ENCODE results near the gene NDUFAF5. TPM values are rescaled to one million over a fixed set of nuclear protein-coding genes. Genes with fewer than 3 reads are reported as not detected.

NDUFAF5 gene
- total and polyA plus RNA-seq, 2 experiments from 2014 or later = 16.6 to 21.3 TPM

- TF ChIP-seq, protein P1, sequence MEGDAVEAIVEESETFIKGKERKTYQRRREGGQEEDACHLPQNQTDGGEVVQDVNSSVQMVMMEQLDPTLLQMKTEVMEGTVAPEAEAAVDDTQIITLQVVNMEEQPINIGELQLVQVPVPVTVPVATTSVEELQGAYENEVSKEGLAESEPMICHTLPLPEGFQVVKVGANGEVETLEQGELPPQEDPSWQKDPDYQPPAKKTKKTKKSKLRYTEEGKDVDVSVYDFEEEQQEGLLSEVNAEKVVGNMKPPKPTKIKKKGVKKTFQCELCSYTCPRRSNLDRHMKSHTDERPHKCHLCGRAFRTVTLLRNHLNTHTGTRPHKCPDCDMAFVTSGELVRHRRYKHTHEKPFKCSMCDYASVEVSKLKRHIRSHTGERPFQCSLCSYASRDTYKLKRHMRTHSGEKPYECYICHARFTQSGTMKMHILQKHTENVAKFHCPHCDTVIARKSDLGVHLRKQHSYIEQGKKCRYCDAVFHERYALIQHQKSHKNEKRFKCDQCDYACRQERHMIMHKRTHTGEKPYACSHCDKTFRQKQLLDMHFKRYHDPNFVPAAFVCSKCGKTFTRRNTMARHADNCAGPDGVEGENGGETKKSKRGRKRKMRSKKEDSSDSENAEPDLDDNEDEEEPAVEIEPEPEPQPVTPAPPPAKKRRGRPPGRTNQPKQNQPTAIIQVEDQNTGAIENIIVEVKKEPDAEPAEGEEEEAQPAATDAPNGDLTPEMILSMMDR (IDR thresholded peaks at IDR 0.05; ENCODE audit: poor library complexity) = no peak
- TF ChIP-seq EZH2phosphoT487 (IDR thresholded peaks at IDR 0.05; ENCODE audit: low read depth, severe bottlenecking, unreplicated experiment) = no peak
- no peak for TF ChIP-seq EZH2 (IDR thresholded peaks at IDR 0.05; ENCODE audit: borderline replicate concordance)
- Histone ChIP-seq H3K4me3 (no peak overlapping the region), H3K27ac (no peak overlapping the region), H3K79me2 (no peaks in the 10 kb centered on the region), H2AFZ (no peak overlapping the region), H3K4me2 (no peak overlapping the region), H3K36me3 (replicated peaks; ENCODE audit: insufficient read depth, low read depth) (no peaks in the 10 kb centered on the region), H3K9me3 (ENCODE audit: low read depth) (no peaks in the 10 kb centered on the region), H4K20me1 (ENCODE audit: insufficient read depth, poor library complexity, severe bottlenecking) (no peaks in the 10 kb centered on the region), H3K27me3 (no peaks in the 10 kb centered on the region), H3K9me2 (replicated peaks; ENCODE audit: insufficient read depth) (no peaks in the 10 kb centered on the region), H3K4me1 (ENCODE audit: insufficient read depth) (peaks cover 8% of the 10 kb centered on the region)
- 61% methylated on average over 4 of the region's 4 CpGs for WGBS (ENCODE audit: low lambda C conversion rate, missing lambda C conversion rate)
- no peak for DNase-seq (ENCODE audit: low spot score)
Measured at GRCh38 chr20:13844296-13844695, 59.5 kb downstream of the NDUFAF5 start.

DNA sequence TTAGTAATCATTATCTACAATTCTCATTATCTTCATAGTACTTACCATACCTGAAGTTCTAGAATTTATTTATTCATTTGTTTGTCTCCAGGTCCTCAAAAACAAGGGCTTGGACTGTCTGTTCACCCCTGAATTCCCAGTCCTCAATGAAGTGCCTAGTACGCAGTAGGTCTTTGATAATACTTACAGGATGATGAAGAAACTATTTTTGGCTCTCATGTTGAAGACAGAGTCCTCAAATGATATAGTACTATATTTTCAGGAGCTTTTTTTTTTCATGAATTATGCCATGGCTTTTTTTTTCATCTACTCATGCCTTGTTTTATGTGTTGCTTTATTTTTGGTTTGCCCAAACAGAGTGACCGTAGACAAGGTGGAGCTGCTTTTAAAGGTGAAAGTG lies 66.5 kb downstream of the NDUFAF5 start:
- Histone ChIP-seq H3K9me2 (replicated peaks; ENCODE audit: insufficient read depth) (no peaks in the 10 kb centered on the region), H3K27me3 (no peaks in the 10 kb centered on the region), H3K4me2 (no peak overlapping the region), H3K4me3 (no peak overlapping the region), H3K27ac (no peak overlapping the region), H3K4me1 (ENCODE audit: insufficient read depth) (no peaks in the 10 kb centered on the region), H4K20me1 (ENCODE audit: insufficient read depth, poor library complexity, severe bottlenecking) (no peaks in the 10 kb centered on the region), H3K36me3 (replicated peaks; ENCODE audit: insufficient read depth, low read depth) (no peaks in the 10 kb centered on the region), H2AFZ (no peak overlapping the region), H3K79me2 (no peaks in the 10 kb centered on the region), H3K9me3 (ENCODE audit: low read depth) (no peaks in the 10 kb centered on the region)
- no peak for DNase-seq (ENCODE audit: low spot score)
- TF ChIP-seq EZH2phosphoT487 (IDR thresholded peaks at IDR 0.05; ENCODE audit: low read depth, severe bottlenecking, unreplicated experiment) (no peak), EZH2 (IDR thresholded peaks at IDR 0.05; ENCODE audit: borderline replicate concordance) (no peak)
- TF ChIP-seq, protein P1 (IDR thresholded peaks at IDR 0.05; ENCODE audit: poor library complexity) = no peak
- WGBS (ENCODE audit: low lambda C conversion rate, missing lambda C conversion rate) = 70% methylated on average over 2 of the region's 2 CpGs

DNA sequence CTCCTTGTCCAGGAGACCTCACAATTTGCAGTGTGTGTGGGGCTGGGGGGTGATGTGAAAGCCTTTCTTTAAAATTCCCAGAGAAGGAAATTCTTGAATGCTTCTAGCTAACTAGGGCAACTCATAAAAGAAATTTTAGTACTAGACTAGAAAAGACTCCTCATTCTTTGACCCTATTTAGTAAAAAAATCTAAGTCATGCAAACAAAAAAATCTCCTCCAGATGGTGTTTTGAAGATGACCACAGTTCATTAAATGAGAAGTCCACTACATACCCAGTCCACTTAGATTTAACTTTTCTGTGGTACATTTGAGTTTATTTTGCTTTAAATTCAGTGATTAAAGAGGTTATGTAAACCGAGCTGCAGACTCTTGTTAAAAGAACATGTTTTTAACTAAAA lies 67.5 kb downstream of the NDUFAF5 start:
- WGBS (ENCODE audit: low lambda C conversion rate, missing lambda C conversion rate) = 57% methylated on average over 1 of the region's 1 CpG
- H2AFZ ChIP-seq = no peak overlapping the region

More for the DNA sequence above, 67.5 kb downstream of the NDUFAF5 start:
- no peak overlapping the region for H3K27ac ChIP-seq
- H3K27me3 ChIP-seq = no peaks in the 10 kb centered on the region
- H3K4me1 ChIP-seq (ENCODE audit: insufficient read depth) = no peaks in the 10 kb centered on the region
- DNase-seq (ENCODE audit: low spot score) = no peak
- H3K9me2 ChIP-seq (replicated peaks; ENCODE audit: insufficient read depth) = no peaks in the 10 kb centered on the region
- H4K20me1 ChIP-seq (ENCODE audit: insufficient read depth, poor library complexity, severe bottlenecking) = no peaks in the 10 kb centered on the region
- H3K79me2 ChIP-seq = no peaks in the 10 kb centered on the region
- TF ChIP-seq EZH2phosphoT487 (IDR thresholded peaks at IDR 0.05; ENCODE audit: low read depth, severe bottlenecking, unreplicated experiment) (no peak), EZH2 (IDR thresholded peaks at IDR 0.05; ENCODE audit: borderline replicate concordance) (no peak)
- TF ChIP-seq, protein P1 (IDR thresholded peaks at IDR 0.05; ENCODE audit: poor library complexity) = no peak
- H3K4me2 ChIP-seq = no peak overlapping the region
- H3K36me3 ChIP-seq (replicated peaks; ENCODE audit: insufficient read depth, low read depth) = no peaks in the 10 kb centered on the region
- no peak overlapping the region for H3K4me3 ChIP-seq
- H3K9me3 ChIP-seq (ENCODE audit: low read depth) = no peaks in the 10 kb centered on the region

Measured in hepatocyte (in vitro differentiated cells).